Glutamatergic neuron (in vitro differentiated cells): ENCODE results near the gene CRTAP. TPM values are rescaled to one million over a fixed set of nuclear protein-coding genes. Genes with fewer than 3 reads are reported as not detected.

Experiments
- DNase-seq: peaks from one replicate; pipeline ENCODE4 v3.0.0; 2022
- H3K27ac Mint-ChIP-seq: one replicate; pipeline ENCODE4 v1.8.0; 2020; ENCODE audit warnings: mild to moderate bottlenecking, mixed read lengths, inconsistent platforms; ENCODE audit not compliant: unreplicated experiment
- H3K27me3 Mint-ChIP-seq: one replicate; pipeline ENCODE4 v1.8.0; 2020; ENCODE audit warnings: mild to moderate bottlenecking, moderate library complexity, mixed read lengths, inconsistent platforms; ENCODE audit not compliant: unreplicated experiment
- H3K36me3 Mint-ChIP-seq: one replicate; pipeline ENCODE4 v1.8.0; 2020; ENCODE audit warnings: mild to moderate bottlenecking, mixed read lengths, inconsistent platforms; ENCODE audit not compliant: unreplicated experiment
- H3K4me1 Mint-ChIP-seq: one replicate; pipeline ENCODE4 v1.8.0; 2020; ENCODE audit warnings: mild to moderate bottlenecking, low read depth, mixed read lengths, inconsistent platforms; ENCODE audit not compliant: unreplicated experiment
- H3K4me3 Mint-ChIP-seq: one replicate; pipeline ENCODE4 v1.8.0; 2020; ENCODE audit warnings: mild to moderate bottlenecking, mixed read lengths, inconsistent platforms; ENCODE audit not compliant: unreplicated experiment
- H3K9me3 Mint-ChIP-seq: one replicate; pipeline ENCODE4 v1.8.0; 2020; ENCODE audit warnings: mild to moderate bottlenecking, moderate library complexity, mixed read lengths, inconsistent platforms; ENCODE audit not compliant: unreplicated experiment
- CTCF ChIP-seq: fragments of 200-600 bp; sonication (generic); IDR thresholded peaks from one replicate; pipeline ENCODE4 v1.5.0; 2021; ENCODE audit not compliant: partially characterized antibody, unreplicated experiment
- total RNA-seq: library from RNA; stranded (reverse); fragmentation: NEBNext Ultra II Directional; extraction: Animal tissue kit (Norgen Biotek cat#: 25700); gene quantifications from one replicate; pipeline ENCODE4 v1.2.1, GENCODE V29; 2021; ENCODE audit not compliant: unreplicated experiment

The CRTAP gene
- total RNA-seq, 1 donor from 2014 or later = 43.2 TPM

- H3K27ac Mint-ChIP-seq = no peak overlapping the region
- H3K27me3 Mint-ChIP-seq = peaks cover 3% of the 10 kb centered on the region
- peaks cover 4% of the 10 kb centered on the region for H3K9me3 Mint-ChIP-seq
- peaks cover 7% of the 10 kb centered on the region for H3K4me1 Mint-ChIP-seq
- no peaks in the 10 kb centered on the region for H3K36me3 Mint-ChIP-seq
- no peak overlapping the region for H3K4me3 Mint-ChIP-seq
- no peak for DNase-seq
- no peak for TF ChIP-seq CTCF
Observed at GRCh38 chr3:33092496-33093254, 21.1 kb upstream of the CRTAP start.

- Mint-ChIP-seq H3K4me1 (peaks cover 7% of the 10 kb centered on the region), H3K4me3 (no peak overlapping the region), H3K27me3 (peaks cover 3% of the 10 kb centered on the region), H3K9me3 (peaks cover 4% of the 10 kb centered on the region), H3K36me3 (no peaks in the 10 kb centered on the region), H3K27ac (no peak overlapping the region)
- TF ChIP-seq CTCF = no peak
- no peak for DNase-seq
Observed at GRCh38 chr3:33093847-33094246, 20.0 kb upstream of the CRTAP start.

- DNase-seq = no peak
- peaks cover 3% of the 10 kb centered on the region for H3K27me3 Mint-ChIP-seq
- H3K9me3 Mint-ChIP-seq = peaks cover 4% of the 10 kb centered on the region
- no peak overlapping the region for H3K27ac Mint-ChIP-seq
- peaks cover 7% of the 10 kb centered on the region for H3K4me1 Mint-ChIP-seq
- H3K36me3 Mint-ChIP-seq = no peaks in the 10 kb centered on the region
- peak overlapping the region; percentile 95 for H3K4me3 Mint-ChIP-seq
- TF ChIP-seq CTCF = no peak
Observed at GRCh38 chr3:33095436-33095835, 18.4 kb upstream of the CRTAP start.

- Mint-ChIP-seq H3K27ac (peak overlapping the region; percentile 64), H3K4me1 (peaks cover 7% of the 10 kb centered on the region), H3K4me3 (peak overlapping the region; percentile 95), H3K36me3 (no peaks in the 10 kb centered on the region), H3K9me3 (peaks cover 4% of the 10 kb centered on the region), H3K27me3 (peaks cover 3% of the 10 kb centered on the region)
- TF ChIP-seq CTCF = no peak
- DNase-seq = peak; percentile 51
Observed at GRCh38 chr3:33096093-33096868, 17.5 kb upstream of the CRTAP start.
